ENCODE measurements around the gene FES. TPM values are rescaled to one million over a fixed set of nuclear protein-coding genes. Genes with fewer than 3 reads are reported as not detected.

FES gene
- polyA plus RNA-seq, 1 of the 3 experiments (the other 2 are of a cell fraction), result 0.03 TPM

DNA sequence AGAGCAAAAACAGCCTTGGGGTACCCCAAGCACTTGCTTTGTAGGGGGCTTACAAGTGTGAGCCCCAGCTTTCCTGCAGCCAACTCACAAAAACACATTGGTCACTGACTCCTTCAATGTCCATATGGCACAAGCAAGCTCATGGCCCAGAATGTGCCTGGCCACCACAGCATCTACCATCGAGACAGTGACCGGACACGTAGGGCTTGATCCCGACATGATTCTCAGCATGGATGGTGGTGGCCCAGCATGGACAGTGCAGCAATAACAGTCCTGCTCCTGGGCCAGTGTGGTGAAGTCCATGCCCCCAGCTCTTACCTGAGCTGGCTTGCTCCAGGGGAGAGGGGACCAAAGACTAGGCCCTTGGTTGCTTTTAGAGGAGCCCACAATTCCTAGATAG is 56.7 kb downstream of the FES start:
- Histone ChIP-seq H3K4me2 (no peak overlapping the region), H3K27ac (ENCODE audit: low read depth in 2 of 2, low read length in 1 of 2) (no peak overlapping the region), H3F3A (replicated peaks; ENCODE audit: insufficient read depth) (no peaks in the 10 kb centered on the region), H3K27me3 (ENCODE audit: insufficient read depth) (no peaks in the 10 kb centered on the region), H3K4me1 (ENCODE audit: control insufficient read depth in 1 of 2, insufficient read depth in 2 of 2, low read depth in 1 of 2, low read length in 1 of 2) (peaks cover 6 to 7% of the 10 kb centered on the region in 2 experiments; a peak in 2 of 4 replicates), H3K36me3 (replicated peaks in 1 of 2; ENCODE audit: control insufficient read depth in 1 of 2, insufficient read depth in 2 of 2, low read length in 1 of 2) (peaks cover 51 to 59% of the 10 kb centered on the region in 2 experiments), H3K79me2 (ENCODE audit: insufficient read depth) (peaks cover 14% of the 10 kb centered on the region), H2AFZ (ENCODE audit: low read depth) (no peak overlapping the region), H3K9me3 (no peaks in the 10 kb centered on the region), H3K4me3 (ENCODE audit: low read depth in 2 of 2, low read length in 1 of 2) (no peak overlapping the region), H4K20me1 (ENCODE audit: insufficient read depth) (no peaks in the 10 kb centered on the region), H3K9me2 (no peaks in the 10 kb centered on the region), H3K9ac (no peak overlapping the region)
- WGBS (ENCODE audit: low lambda C conversion rate), result 100% methylated on average over 1 of the region's 4 CpGs
- DNase-seq, result no peak
- ChIA-PET CTCF (interaction anchor here (1.8 to 11.4 kb wide), 3 partner anchors 9 to 306 kb away, joined by 4 to 108 read pairs (median 41); partner anchors contain the start of genes HDDC3 and UNC45A), POLR2A (interaction anchor here (0.9 kb wide), 1 partner anchor 11 kb away, joined by 5 read pairs; no protein-coding TSS in a partner anchor)
- no peak for TF ChIP-seq TAF1 (IDR thresholded peaks at IDR 0.05; ENCODE audit: borderline replicate concordance, low read depth, low read length)

DNA sequence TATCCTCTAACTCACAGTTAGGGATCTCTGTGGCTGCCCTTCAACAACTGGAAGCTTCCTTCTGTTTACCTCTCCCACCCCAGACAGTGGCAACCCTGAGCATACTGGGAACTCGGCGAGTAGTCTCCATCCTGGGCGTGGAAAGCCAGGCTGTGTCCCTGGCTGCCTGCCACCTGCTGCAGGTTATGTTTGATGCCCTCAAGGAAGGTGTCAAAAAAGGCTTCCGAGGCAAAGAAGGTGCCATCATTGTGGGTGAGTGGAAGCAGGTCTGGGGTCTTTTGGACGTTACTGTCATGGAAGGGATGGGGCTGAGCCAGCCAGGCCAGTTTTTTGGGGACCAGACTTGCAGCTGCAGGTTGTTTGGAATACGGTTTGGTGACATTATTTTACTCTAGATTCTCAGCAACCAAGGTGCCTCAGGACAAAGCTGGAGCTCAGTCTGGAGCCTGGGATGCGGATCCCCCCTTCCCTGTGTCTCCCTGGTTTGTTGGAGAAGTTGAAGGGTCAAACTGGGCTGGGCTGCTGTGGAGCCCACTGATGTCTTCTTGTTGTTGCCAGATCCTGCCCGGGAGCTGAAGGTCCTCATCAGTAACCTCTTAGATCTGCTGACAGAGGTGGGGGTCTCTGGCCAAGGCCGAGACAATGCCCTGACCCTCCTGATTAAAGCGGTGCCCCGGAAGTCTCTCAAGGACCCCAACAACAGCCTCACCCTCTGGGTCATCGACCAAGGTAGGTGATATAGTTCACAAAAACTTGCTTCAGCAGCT is 58.2 kb downstream of the FES start:
- Histone ChIP-seq H3K79me2 (ENCODE audit: insufficient read depth) (peaks cover 3% of the 10 kb centered on the region; the same call in 1 of the 2 replicates), H3F3A (replicated peaks; ENCODE audit: insufficient read depth) (no peaks in the 10 kb centered on the region), H3K4me1 (ENCODE audit: control insufficient read depth in 1 of 2, insufficient read depth in 2 of 2, low read depth in 1 of 2, low read length in 1 of 2) (no peaks in the 10 kb centered on the region), H3K36me3 (replicated peaks in 1 of 2; ENCODE audit: control insufficient read depth in 1 of 2, insufficient read depth in 2 of 2, low read length in 1 of 2) (peaks cover 43 to 69% of the 10 kb centered on the region in 2 experiments), H4K20me1 (ENCODE audit: insufficient read depth) (no peaks in the 10 kb centered on the region), H3K27ac (ENCODE audit: low read depth in 2 of 2, low read length in 1 of 2) (no peak overlapping the region), H3K27me3 (ENCODE audit: insufficient read depth) (no peaks in the 10 kb centered on the region), H3K9ac (no peak overlapping the region), H3K9me2 (no peaks in the 10 kb centered on the region), H2AFZ (ENCODE audit: low read depth) (no peak overlapping the region), H3K9me3 (no peaks in the 10 kb centered on the region), H3K4me2 (no peak overlapping the region), H3K4me3 (ENCODE audit: low read depth in 2 of 2, low read length in 1 of 2) (no peak overlapping the region)
- no peak for TF ChIP-seq POLR2AphosphoS5 (IDR thresholded peaks at IDR 0.05; ENCODE audit: low read depth, low read length)
- TF ChIP-seq JUND (IDR thresholded peaks at IDR 0.05), result no peak
- WGBS (ENCODE audit: low lambda C conversion rate), result 85% methylated on average over 12 of the region's 12 CpGs
- no peak for DNase-seq
- ChIA-PET POLR2A (interaction anchor here (2.0 kb wide), 2 partner anchors 12 to 14 kb away, joined by 5 to 6 read pairs; partner anchors contain the start of gene RCCD1), CTCF (interaction anchor here (1.2 to 11.4 kb wide), 5 partner anchors 10 to 305 kb away, joined by 3 to 108 read pairs (median 4); partner anchors contain the start of genes HDDC3 and UNC45A)

DNA sequence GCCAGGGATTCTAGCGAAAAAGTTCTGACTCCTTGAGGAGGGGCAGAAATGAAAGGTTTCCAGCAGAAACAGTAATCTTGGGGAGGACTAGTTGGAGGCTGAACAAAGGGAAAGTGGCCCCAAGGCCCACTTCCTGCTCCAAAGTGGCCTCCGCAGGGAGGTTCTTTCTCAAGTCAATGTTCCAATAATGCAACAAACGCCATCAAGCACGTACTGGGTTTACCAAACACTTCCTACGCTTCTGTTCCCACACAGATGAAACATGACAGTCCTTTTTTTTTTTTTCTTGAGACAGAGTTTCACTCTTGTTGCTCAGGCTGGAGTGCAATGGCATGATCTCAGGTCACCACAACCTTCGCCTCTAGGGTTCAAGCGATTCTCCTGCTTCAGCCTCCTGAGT is 60.8 kb downstream of the FES start:
- Histone ChIP-seq H3K27me3 (ENCODE audit: insufficient read depth) (no peaks in the 10 kb centered on the region), H3K27ac (ENCODE audit: low read depth in 2 of 2, low read length in 1 of 2) (no peak overlapping the region), H4K20me1 (ENCODE audit: insufficient read depth) (no peaks in the 10 kb centered on the region), H3K4me2 (no peak overlapping the region), H2AFZ (ENCODE audit: low read depth) (no peak overlapping the region), H3K9me2 (no peaks in the 10 kb centered on the region), H3K79me2 (ENCODE audit: insufficient read depth) (no peaks in the 10 kb centered on the region), H3K36me3 (replicated peaks in 1 of 2; ENCODE audit: control insufficient read depth in 1 of 2, insufficient read depth in 2 of 2, low read length in 1 of 2) (peaks cover 23 to 76% of the 10 kb centered on the region in 2 experiments), H3F3A (replicated peaks; ENCODE audit: insufficient read depth) (no peaks in the 10 kb centered on the region), H3K9ac (no peak overlapping the region), H3K4me3 (ENCODE audit: low read depth in 2 of 2, low read length in 1 of 2) (no peak overlapping the region), H3K9me3 (no peaks in the 10 kb centered on the region), H3K4me1 (ENCODE audit: control insufficient read depth in 1 of 2, insufficient read depth in 2 of 2, low read depth in 1 of 2, low read length in 1 of 2) (no peaks in the 10 kb centered on the region)
- no peak for TF ChIP-seq TAF1 (IDR thresholded peaks at IDR 0.05; ENCODE audit: borderline replicate concordance, low read depth, low read length)
- POLR2A ChIA-PET, result no interaction called here
- WGBS (ENCODE audit: low lambda C conversion rate), result 94% methylated on average over 7 of the region's 7 CpGs
- CTCF ChIA-PET, result interaction anchor here (4.8 to 11.4 kb wide), 2 partner anchors 12 to 13 kb away, joined by 41 to 108 read pairs; partner anchors contain the start of genes HDDC3 and UNC45A
- DNase-seq, result no peak

Small RNA genes lying within 50 kb of the gene (small RNA-seq; reads per million reads assigned to genes)
- 0 reads per million in 7 experiments for gene RN7SL363P

Other genes with a start within 250 kb of the FES start
- gene BLM, start 167.2 kb upstream of the FES start, polyA plus RNA-seq (2012; rRNA removed), result 2.7 and 2.9 TPM in 2 replicates
- gene FURIN, start 15.9 kb upstream of the FES start, polyA plus RNA-seq (2012; rRNA removed), result 33.5 and 40.8 TPM in 2 replicates
- 25.6 and 35.0 TPM in 2 replicates for gene MAN2A2, start 18.8 kb downstream of the FES start, polyA plus RNA-seq (2012; rRNA removed)
- 24.2 and 25.8 TPM in 2 replicates for gene HDDC3, start 48.0 kb downstream of the FES start, polyA plus RNA-seq (2012; rRNA removed)
- gene UNC45A, start 50.8 kb downstream of the FES start, polyA plus RNA-seq (2012; rRNA removed), result 85.1 and 89.4 TPM in 2 replicates
- 19.5 and 21.2 TPM in 2 replicates for gene RCCD1, start 70.4 kb downstream of the FES start, polyA plus RNA-seq (2012; rRNA removed)
- 125 and 132 TPM in 2 replicates for gene PRC1, start 110.0 kb downstream of the FES start, polyA plus RNA-seq (2012; rRNA removed)
- gene VPS33B, start 138.1 kb downstream of the FES start, polyA plus RNA-seq (2012; rRNA removed), result 16.6 and 25.3 TPM in 2 replicates
- gene SV2B, start 215.8 kb downstream of the FES start, polyA plus RNA-seq (2012; rRNA removed), result not detected in 2 replicates